Measurements from ENCODE around the gene C13orf46. TPM values are rescaled to one million over a fixed set of nuclear protein-coding genes. Genes with fewer than 3 reads are reported as not detected.

The C13orf46 gene
- total RNA-seq, 4 donors from 2014 or later, result 0.17 to 0.94 (median 0.44) TPM; not detected in 1

DNA sequence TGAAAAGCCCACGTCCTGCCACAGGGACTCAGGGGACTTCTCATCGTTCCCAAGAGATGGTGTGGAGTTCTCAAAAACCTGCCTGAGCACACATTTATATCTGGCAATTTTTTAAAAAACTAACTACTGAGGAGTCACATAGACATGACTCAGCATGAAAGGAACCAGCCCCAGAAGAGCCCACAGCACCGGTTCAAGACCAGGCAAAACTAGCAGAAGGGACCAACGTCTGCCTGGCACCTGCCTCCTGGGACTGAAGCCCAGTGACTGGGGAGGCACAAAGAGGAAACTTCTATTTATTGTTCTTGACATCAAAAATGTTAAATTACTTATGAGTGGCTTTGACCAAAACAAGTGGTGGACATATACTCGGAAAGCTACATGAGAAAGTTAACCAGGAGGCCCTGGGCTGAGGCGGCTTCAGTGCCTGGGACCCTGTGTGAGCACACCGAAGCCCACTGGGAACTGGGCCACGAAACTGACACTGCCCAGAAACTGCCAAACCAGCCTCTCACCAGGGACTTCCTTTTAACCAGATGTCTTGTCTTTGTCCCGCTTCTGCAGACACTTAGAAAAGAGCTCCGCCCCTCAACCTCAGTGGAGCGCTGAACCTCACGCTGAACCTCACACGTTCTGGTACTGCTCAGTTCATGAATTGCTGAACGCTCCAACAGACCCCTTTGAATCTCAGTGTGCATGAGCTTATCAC lies 25.7 kb downstream of the C13orf46 start:
- TF ChIP-seq, protein P1, sequence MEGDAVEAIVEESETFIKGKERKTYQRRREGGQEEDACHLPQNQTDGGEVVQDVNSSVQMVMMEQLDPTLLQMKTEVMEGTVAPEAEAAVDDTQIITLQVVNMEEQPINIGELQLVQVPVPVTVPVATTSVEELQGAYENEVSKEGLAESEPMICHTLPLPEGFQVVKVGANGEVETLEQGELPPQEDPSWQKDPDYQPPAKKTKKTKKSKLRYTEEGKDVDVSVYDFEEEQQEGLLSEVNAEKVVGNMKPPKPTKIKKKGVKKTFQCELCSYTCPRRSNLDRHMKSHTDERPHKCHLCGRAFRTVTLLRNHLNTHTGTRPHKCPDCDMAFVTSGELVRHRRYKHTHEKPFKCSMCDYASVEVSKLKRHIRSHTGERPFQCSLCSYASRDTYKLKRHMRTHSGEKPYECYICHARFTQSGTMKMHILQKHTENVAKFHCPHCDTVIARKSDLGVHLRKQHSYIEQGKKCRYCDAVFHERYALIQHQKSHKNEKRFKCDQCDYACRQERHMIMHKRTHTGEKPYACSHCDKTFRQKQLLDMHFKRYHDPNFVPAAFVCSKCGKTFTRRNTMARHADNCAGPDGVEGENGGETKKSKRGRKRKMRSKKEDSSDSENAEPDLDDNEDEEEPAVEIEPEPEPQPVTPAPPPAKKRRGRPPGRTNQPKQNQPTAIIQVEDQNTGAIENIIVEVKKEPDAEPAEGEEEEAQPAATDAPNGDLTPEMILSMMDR (IDR thresholded peaks at IDR 0.05; ENCODE audit: low read depth), result no peak

DNA sequence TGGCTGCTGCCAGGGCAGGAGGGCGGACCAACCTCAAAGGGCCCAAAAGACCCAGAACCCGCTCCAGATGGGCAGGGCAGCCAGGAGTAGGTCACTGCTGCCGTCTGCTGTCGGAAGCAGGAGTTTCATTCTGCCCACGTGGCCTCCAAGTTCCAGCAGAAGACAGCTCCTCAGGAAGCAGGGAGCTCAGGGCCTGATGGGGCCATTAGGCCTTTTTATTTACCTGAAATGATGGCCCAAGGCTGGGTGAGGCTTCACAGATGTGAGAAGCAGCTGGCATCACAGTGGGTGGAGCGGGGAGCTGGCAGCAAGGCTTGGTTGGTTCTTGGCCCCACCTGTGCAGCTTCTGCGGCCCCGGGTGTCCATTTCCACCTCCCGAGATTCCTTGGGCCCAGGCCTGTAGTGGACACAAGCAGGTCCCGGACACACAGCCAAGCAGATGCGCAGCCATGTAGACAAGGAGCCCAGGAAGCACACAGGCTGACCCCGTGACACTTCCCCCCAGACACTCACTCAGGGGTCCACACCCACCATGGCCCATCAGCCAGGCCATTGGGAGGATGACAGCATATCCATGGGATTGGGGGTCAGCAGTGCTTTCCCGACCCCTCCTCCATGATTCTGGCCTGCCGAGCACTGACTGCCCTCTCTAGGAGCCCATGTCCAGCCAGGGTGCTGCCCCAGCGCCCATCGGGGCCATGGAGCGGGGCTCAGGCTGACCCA lies 26.4 kb downstream of the C13orf46 start:
- TF ChIP-seq, protein P1 (IDR thresholded peaks at IDR 0.05; ENCODE audit: low read depth), result no peak

DNA sequence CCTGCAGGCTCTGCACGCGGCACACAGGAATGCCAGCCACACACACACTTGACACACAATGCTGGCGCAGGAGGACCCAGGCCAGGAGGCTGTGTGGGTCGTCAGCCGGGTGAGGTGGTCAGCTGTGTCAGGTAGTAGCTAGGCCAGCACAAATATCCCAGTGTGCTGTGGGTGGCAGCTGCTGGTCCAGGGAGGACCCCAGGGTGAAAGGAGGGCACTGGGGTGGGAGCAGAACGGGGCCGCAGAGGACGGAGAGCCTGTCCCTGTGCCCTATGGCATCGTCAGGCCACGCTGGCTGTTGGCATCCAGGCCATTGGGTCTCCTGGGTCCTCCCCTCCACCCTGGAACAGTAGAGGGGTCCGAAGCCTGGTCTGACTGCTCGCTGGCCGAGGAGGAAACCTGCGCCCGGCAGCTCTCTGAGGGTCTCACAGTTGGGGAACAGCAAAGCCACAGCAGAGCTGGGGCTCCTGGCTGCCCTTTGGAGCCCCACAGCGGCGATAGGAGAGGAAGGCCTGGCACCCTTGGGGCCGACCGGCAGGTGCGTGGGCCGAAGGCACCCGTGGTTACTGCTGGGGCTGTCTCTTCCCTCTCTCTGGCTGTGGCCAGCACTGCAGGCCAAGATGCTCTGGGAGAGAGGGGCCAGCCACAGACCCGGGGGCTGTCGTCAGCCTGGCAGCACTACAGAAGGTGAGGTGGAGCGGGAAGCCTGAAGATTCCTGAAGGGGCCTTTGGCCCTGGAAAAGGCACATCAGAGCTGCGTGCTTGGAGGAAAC lies 27.3 kb downstream of the C13orf46 start:
- TF ChIP-seq, protein P1 (IDR thresholded peaks at IDR 0.05; ENCODE audit: low read depth), result no peak

DNA sequence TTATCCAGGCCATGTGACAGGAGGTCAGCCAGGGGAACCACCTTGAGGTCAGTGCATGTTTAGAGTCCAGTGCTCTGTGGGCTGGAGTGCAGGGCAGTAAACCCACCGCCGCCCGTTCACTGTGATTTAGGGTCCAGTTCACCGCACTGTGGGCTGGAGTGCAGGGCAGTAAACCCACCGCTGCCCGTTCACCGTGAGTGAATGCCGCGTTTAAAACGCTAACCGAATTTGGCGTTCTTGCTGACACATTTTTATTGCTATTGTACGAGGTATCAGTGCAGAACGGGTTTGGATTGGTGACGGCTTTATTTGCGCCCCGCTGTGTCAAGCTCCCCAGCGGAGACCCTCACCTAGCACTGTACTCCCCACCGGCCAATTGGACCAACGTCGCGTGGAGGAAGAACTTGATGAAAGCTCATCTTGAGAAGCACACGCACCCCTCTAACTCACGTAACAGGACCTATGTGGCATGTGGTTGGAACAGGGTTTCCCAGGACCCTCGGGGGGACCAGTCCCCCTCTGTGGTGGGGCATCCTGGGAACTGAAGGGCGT lies 27.9 kb downstream of the C13orf46 start:
- TF ChIP-seq, protein P1 (IDR thresholded peaks at IDR 0.05; ENCODE audit: low read depth), result no peak

DNA sequence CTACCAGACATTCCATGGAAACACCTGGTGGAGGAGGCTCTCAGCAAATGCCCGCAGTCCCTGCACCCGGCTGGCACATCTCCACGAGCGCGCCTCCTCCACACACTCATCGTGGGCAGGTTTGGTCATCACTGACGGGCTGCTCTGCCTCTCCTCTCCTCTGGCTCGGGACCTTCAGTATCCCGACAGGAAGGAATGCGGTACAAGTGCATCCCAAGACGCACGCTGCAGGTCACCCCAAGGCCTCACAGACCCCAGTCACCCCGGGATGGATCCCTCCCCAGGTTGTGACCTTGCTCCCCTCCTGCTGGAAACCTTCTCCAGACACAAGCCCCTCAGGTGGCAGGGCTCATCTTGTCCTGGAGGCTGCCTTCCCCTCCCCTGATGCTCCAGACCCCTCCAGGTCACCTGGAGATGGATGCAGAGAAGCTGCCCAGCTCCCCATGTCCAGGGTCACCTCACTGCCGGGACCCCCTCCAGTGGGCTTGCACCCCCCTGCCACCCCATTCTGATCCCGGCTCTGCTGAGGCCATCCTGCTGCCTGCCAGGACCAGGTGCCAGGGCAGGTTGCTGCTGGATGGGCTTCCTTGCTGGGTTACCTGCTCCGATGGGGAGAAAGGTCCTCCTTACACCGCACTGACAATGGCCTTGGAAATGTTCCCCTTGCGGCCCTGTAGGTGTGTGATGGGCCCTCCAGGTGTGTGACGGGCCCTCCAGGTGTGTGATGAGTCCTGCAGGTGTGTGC lies 29.9 kb downstream of the C13orf46 start:
- TF ChIP-seq, protein P1 (IDR thresholded peaks at IDR 0.05; ENCODE audit: low read depth), result no peak

DNA sequence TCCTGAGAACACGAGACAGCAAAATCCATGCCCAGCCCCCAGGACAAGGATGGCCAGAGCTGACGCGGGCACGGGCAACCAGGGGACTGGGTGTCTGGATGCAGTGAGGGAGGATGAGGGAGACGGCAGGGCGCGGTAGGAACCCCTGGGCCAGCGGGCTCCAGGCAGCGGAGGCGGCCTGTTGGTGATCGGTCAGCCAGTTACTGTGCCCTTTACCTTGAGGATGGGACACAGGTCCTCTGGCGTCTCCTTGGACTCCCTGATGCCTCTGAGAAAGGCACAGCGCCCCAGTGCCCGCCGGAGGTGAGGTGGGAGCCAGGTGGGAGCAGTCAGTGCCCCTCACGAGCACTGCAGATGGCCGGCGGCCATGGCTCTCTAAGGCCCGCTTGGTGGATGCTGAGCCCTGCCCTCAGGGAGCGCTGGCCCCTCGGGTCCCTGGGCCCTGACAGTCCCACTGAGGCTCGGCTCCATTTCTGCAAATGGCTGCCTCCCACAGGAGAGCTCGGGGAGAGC lies 31.2 kb downstream of the C13orf46 start:
- TF ChIP-seq, protein P1 (IDR thresholded peaks at IDR 0.05; ENCODE audit: low read depth), result no peak

Measured in subcutaneous adipose tissue (tissue), 4 donors.